CD4-positive, CD25-positive, alpha-beta regulatory T cell (primary cell): Measurements from ENCODE around the gene FBXW9. TPM values are rescaled to one million over a fixed set of nuclear protein-coding genes. Genes with fewer than 3 reads are reported as not detected.
A peak's percentile ranks its signal among the peaks of the same experiment; 100 is the strongest.

ENCODE experiments used
- ATAC-seq, 2 donors: fragments of 150-1000 bp; cut with Tn5 transposase; one replicate each; pipeline ENCODE4 v1.10.0; 2021; ENCODE audit warnings: low read depth in 2 of 2, moderate number of reproducible peaks in 2 of 2, moderate library complexity in 1 of 2
- DNase-seq, 3 donors: peaks; one replicate each; pipeline versions ENCODE4 v3.0.0 to v3.0.0-alpha.2; 2012 to 2022; ENCODE audit warnings: mixed read lengths in 1 of 3
- H3K27ac ChIP-seq: one replicate; pipeline ENCODE4 v1.7.0; 2013; ENCODE audit warnings: mild to moderate bottlenecking, low read length; ENCODE audit not compliant: insufficient read depth, poor library complexity, severe bottlenecking
- H3K27me3 ChIP-seq: one replicate; pipeline ENCODE4 v1.7.0; 2013; ENCODE audit warnings: low read length; ENCODE audit not compliant: control insufficient read depth, insufficient read depth
- H3K36me3 ChIP-seq: one replicate; pipeline ENCODE4 v1.7.0; 2013; ENCODE audit warnings: mild to moderate bottlenecking, low read length, moderate library complexity; ENCODE audit not compliant: control insufficient read depth, insufficient read depth
- H3K4me1 ChIP-seq: 2 replicates; pipeline ENCODE4 v1.7.0; 2013; ENCODE audit warnings: mild to moderate bottlenecking, low read length; ENCODE audit not compliant: insufficient read depth, control insufficient read depth, poor library complexity, severe bottlenecking
- H3K4me3 ChIP-seq: one replicate; pipeline ENCODE4 v1.7.0; 2013; ENCODE audit warnings: low read depth, mild to moderate bottlenecking, low read length, moderate library complexity
- H3K9me3 ChIP-seq, 2 experiments: 1 replicate in 1 of 2; 2 replicates in 1 of 2; pipeline ENCODE4 v1.7.0; 2013; ENCODE audit warnings: low read length in 2 of 2, mild to moderate bottlenecking in 1 of 2, moderate library complexity in 1 of 2; ENCODE audit not compliant: control insufficient read depth in 2 of 2
- H3K27ac Mint-ChIP-seq, 3 donors: one replicate each; pipeline ENCODE4 v1.8.0; 2020 to 2022; ENCODE audit warnings: mild to moderate bottlenecking in 3 of 3, mixed read lengths in 3 of 3, moderate library complexity in 2 of 3
- H3K27me3 Mint-ChIP-seq: one replicate; pipeline ENCODE4 v1.8.0; 2022; ENCODE audit warnings: mild to moderate bottlenecking, mixed read lengths
- H3K36me3 Mint-ChIP-seq: one replicate; pipeline ENCODE4 v1.8.0; 2020; ENCODE audit warnings: mixed read lengths
- H3K4me1 Mint-ChIP-seq, 4 donors: one replicate each; pipeline ENCODE4 v1.8.0; 2020 to 2022; ENCODE audit warnings: mixed read lengths in 4 of 4, mild to moderate bottlenecking in 1 of 4
- H3K4me3 Mint-ChIP-seq, 4 donors: one replicate each; pipeline ENCODE4 v1.8.0; 2020 to 2022; ENCODE audit warnings: mild to moderate bottlenecking in 4 of 4, mixed read lengths in 4 of 4, moderate library complexity in 3 of 4
- H3K9me3 Mint-ChIP-seq, 7 donors: one replicate each; pipeline ENCODE4 v1.8.0; 2020 to 2022; ENCODE audit warnings: mixed read lengths in 7 of 7, mild to moderate bottlenecking in 3 of 7, moderate library complexity in 2 of 7
- polyA plus RNA-seq, 4 donors: library from polyadenylated mRNA; unstranded; fragments of 300-500 nt; fragmentation: Illumina TruSeq; gene quantifications; one replicate each; pipeline ENCODE4 v1.2.3, GENCODE V29; 2021
- total RNA-seq: library from RNA; stranded (reverse); gene quantifications from one replicate; pipeline ENCODE4 v1.2.3, GENCODE V29; 2022

Gene FBXW9
- total and polyA plus RNA-seq, 5 donors from 2014 or later = 1.7 to 8.1 (median 6.5) TPM

GRCh38 chr19:12711187-12711586, 14.8 kb upstream of the FBXW9 start:
- Mint-ChIP-seq H3K36me3 (peaks cover 20% of the 10 kb centered on the region), H3K4me3 (no peak overlapping the region)
- H3K36me3 ChIP-seq = peaks cover 42% of the 10 kb centered on the region

GRCh38 chr19:12708641-12709040, 12.2 kb upstream of the FBXW9 start:
- no peaks in the 10 kb centered on the region for H3K9me3 ChIP-seq
- Mint-ChIP-seq H3K4me1 (no peaks in the 10 kb centered on the region), H3K9me3 (no peaks in the 10 kb centered on the region), H3K27me3 (no peaks in the 10 kb centered on the region), H3K27ac (no peak overlapping the region), H3K4me3 (no peak overlapping the region), H3K36me3 (peaks cover 20% of the 10 kb centered on the region)
- no peak overlapping the region for H3K4me3 ChIP-seq
- no peaks in the 10 kb centered on the region for H3K4me1 ChIP-seq
- H3K36me3 ChIP-seq = peaks cover 46% of the 10 kb centered on the region
- no peak for DNase-seq
- no peak overlapping the region for H3K27ac ChIP-seq
- H3K27me3 ChIP-seq = no peaks in the 10 kb centered on the region
- ATAC-seq = no peak

More at GRCh38 chr19:12711187-12711586, 14.8 kb upstream of the FBXW9 start:
- Mint-ChIP-seq H3K27ac (no peak overlapping the region), H3K9me3 (no peaks in the 10 kb centered on the region), H3K27me3 (no peaks in the 10 kb centered on the region), H3K4me1 (no peaks in the 10 kb centered on the region)
- no peak for ATAC-seq
- Histone ChIP-seq H3K9me3 (no peaks in the 10 kb centered on the region), H3K27ac (no peak overlapping the region), H3K4me3 (no peak overlapping the region), H3K4me1 (no peaks in the 10 kb centered on the region), H3K27me3 (no peaks in the 10 kb centered on the region)
- no peak for DNase-seq

GRCh38 chr19:12706332-12706718, 9.9 kb upstream of the FBXW9 start:
- Histone ChIP-seq H3K27ac (no peak overlapping the region), H3K4me3 (no peak overlapping the region), H3K4me1 (no peaks in the 10 kb centered on the region), H3K9me3 (no peaks in the 10 kb centered on the region), H3K27me3 (no peaks in the 10 kb centered on the region), H3K36me3 (peaks cover 46% of the 10 kb centered on the region)
- H3K27me3 Mint-ChIP-seq = no peaks in the 10 kb centered on the region
- no peak for DNase-seq
- ATAC-seq = no peak
- H3K4me3 Mint-ChIP-seq = no peak overlapping the region
- H3K27ac Mint-ChIP-seq = no peak overlapping the region
- H3K36me3 Mint-ChIP-seq = peaks cover 24% of the 10 kb centered on the region
- H3K9me3 Mint-ChIP-seq = no peaks in the 10 kb centered on the region
- H3K4me1 Mint-ChIP-seq = no peaks in the 10 kb centered on the region

GRCh38 chr19:12705654-12706331, 9.4 kb upstream of the FBXW9 start:
- Mint-ChIP-seq H3K4me3 (no peak overlapping the region), H3K36me3 (peaks cover 24% of the 10 kb centered on the region), H3K4me1 (no peaks in the 10 kb centered on the region), H3K9me3 (no peaks in the 10 kb centered on the region), H3K27ac (no peak overlapping the region), H3K27me3 (no peaks in the 10 kb centered on the region)
- Histone ChIP-seq H3K9me3 (no peaks in the 10 kb centered on the region), H3K4me1 (no peaks in the 10 kb centered on the region), H3K27me3 (no peaks in the 10 kb centered on the region), H3K36me3 (peaks cover 42% of the 10 kb centered on the region), H3K4me3 (no peak overlapping the region), H3K27ac (no peak overlapping the region)
- ATAC-seq (no peak), DNase-seq (no peak)

GRCh38 chr19:12705169-12705568, 8.7 kb upstream of the FBXW9 start:
- Histone ChIP-seq H3K9me3 (no peaks in the 10 kb centered on the region), H3K27me3 (no peaks in the 10 kb centered on the region), H3K4me3 (no peak overlapping the region), H3K4me1 (no peaks in the 10 kb centered on the region), H3K27ac (no peak overlapping the region), H3K36me3 (peaks cover 37% of the 10 kb centered on the region)
- Mint-ChIP-seq H3K36me3 (peaks cover 19% of the 10 kb centered on the region), H3K4me1 (no peaks in the 10 kb centered on the region), H3K27ac (peak overlapping the region in 1 of 3 donors; percentile 25), H3K4me3 (no peak overlapping the region), H3K9me3 (no peaks in the 10 kb centered on the region), H3K27me3 (no peaks in the 10 kb centered on the region)
- no peak for DNase-seq
- no peak for ATAC-seq

- peak in 1 of 3 donors; percentile 38 for DNase-seq
- Mint-ChIP-seq H3K4me3 (no peak overlapping the region), H3K9me3 (no peaks in the 10 kb centered on the region)
Observed at GRCh38 chr19:12703046-12703445, 6.6 kb upstream of the FBXW9 start.

GRCh38 chr19:12701596-12702282, 5.3 kb upstream of the FBXW9 start:
- Mint-ChIP-seq H3K4me1 (peaks cover 2 to 7% (median 5%) of the 10 kb centered on the region in 4 donors), H3K36me3 (peaks cover 22% of the 10 kb centered on the region), H3K4me3 (peak overlapping the region in 1 of 4 donors; percentile 67), H3K27me3 (no peaks in the 10 kb centered on the region), H3K27ac (no peak overlapping the region), H3K9me3 (no peaks in the 10 kb centered on the region)
- Histone ChIP-seq H3K4me1 (peaks cover 4% of the 10 kb centered on the region), H3K27me3 (no peaks in the 10 kb centered on the region), H3K27ac (no peak overlapping the region), H3K36me3 (peaks cover 32% of the 10 kb centered on the region), H3K9me3 (no peaks in the 10 kb centered on the region), H3K4me3 (no peak overlapping the region)
- ATAC-seq = no peak
- no peak for DNase-seq

More at GRCh38 chr19:12703046-12703445, 6.6 kb upstream of the FBXW9 start:
- no peaks in the 10 kb centered on the region for H3K4me1 ChIP-seq
- peaks cover 33% of the 10 kb centered on the region for H3K36me3 ChIP-seq
- no peak for ATAC-seq
- Mint-ChIP-seq H3K27me3 (no peaks in the 10 kb centered on the region), H3K36me3 (peaks cover 22% of the 10 kb centered on the region), H3K4me1 (peaks cover 2 to 4% (median 3%) of the 10 kb centered on the region in 4 donors), H3K27ac (no peak overlapping the region)
- H3K27ac ChIP-seq = no peak overlapping the region
- H3K27me3 ChIP-seq = no peaks in the 10 kb centered on the region
- no peak overlapping the region for H3K4me3 ChIP-seq
- H3K9me3 ChIP-seq = no peaks in the 10 kb centered on the region
